GM18867 (cell line): ENCODE data around the gene PRMT2.

ENCODE experiments used
- ATAC-seq: cut with Tn5 transposase; IDR thresholded peaks from one replicate; pipeline ENCODE4 v1.9.1; 2021; ENCODE audit warnings: mild to moderate bottlenecking, moderate library complexity; ENCODE audit not compliant: unreplicated experiment

PRMT2 gene

GRCh38 chr21:46639489-46640386 lies 4.3 kb downstream of the PRMT2 start:
- ATAC-seq: no peak

- no peak for ATAC-seq
Measured at GRCh38 chr21:46641656-46642055, 6.2 kb downstream of the PRMT2 start.

- no peak for ATAC-seq
Measured at GRCh38 chr21:46643379-46644177, 8.1 kb downstream of the PRMT2 start.

GRCh38 chr21:46645840-46646239 lies 10.4 kb downstream of the PRMT2 start:
- ATAC-seq: no peak

GRCh38 chr21:46646541-46647154 lies 11.2 kb downstream of the PRMT2 start:
- no peak for ATAC-seq

- no peak for ATAC-seq
Measured at GRCh38 chr21:46648539-46648938, 13.1 kb downstream of the PRMT2 start.

- ATAC-seq: no peak
Measured at GRCh38 chr21:46649356-46649755, 13.9 kb downstream of the PRMT2 start.

- ATAC-seq: no peak
Measured at GRCh38 chr21:46650476-46651098, 15.1 kb downstream of the PRMT2 start.

GRCh38 chr21:46651121-46651520 lies 15.6 kb downstream of the PRMT2 start:
- ATAC-seq: no peak

GRCh38 chr21:46655230-46655629 lies 19.8 kb downstream of the PRMT2 start:
- ATAC-seq: no peak

- ATAC-seq: no peak
Measured at GRCh38 chr21:46656820-46657219, 21.3 kb downstream of the PRMT2 start.

GRCh38 chr21:46660505-46660904 lies 25.0 kb downstream of the PRMT2 start:
- no peak for ATAC-seq

GRCh38 chr21:46661211-46661625 lies 25.7 kb downstream of the PRMT2 start:
- ATAC-seq: no peak

- ATAC-seq: no peak
Measured at GRCh38 chr21:46661642-46662366, 26.3 kb downstream of the PRMT2 start.

- no peak for ATAC-seq
Measured at GRCh38 chr21:46662367-46662654, 26.8 kb downstream of the PRMT2 start.

GRCh38 chr21:46662765-46663500 lies 27.5 kb downstream of the PRMT2 start:
- ATAC-seq: no peak

- no peak for ATAC-seq
Measured at GRCh38 chr21:46663754-46664153, 28.3 kb downstream of the PRMT2 start.

- no peak for ATAC-seq
Measured at GRCh38 chr21:46664316-46664995, 29.0 kb downstream of the PRMT2 start.

- no peak for ATAC-seq
Measured at GRCh38 chr21:46665566-46665965, 30.1 kb downstream of the PRMT2 start.
